BLaER1 treated with 17β-estradiol and CSF1 and Interleukin-3, amounts not matched to agents 10 nM and 100 nM (cell line): ENCODE data around the gene MYADML2.

Experiments
- H3K27ac ChIP-seq, 11 experiments: shearing (Covaris generic); formaldehyde crosslinking; 2 replicates each; pipeline ENCODE4 v1.8.1; 2022
- H3K27me3 ChIP-seq, 11 experiments: shearing (Covaris generic); formaldehyde crosslinking; 2 replicates each; pipeline ENCODE4 v1.8.1; 2022
- H3K36me3 ChIP-seq, 11 experiments: shearing (Covaris generic); formaldehyde crosslinking; 2 replicates each; pipeline ENCODE4 v1.8.1; 2022
- H3K4me1 ChIP-seq, 10 experiments: shearing (Covaris generic); formaldehyde crosslinking; 2 replicates each; pipeline ENCODE4 v1.8.1; 2022
- H3K4me2 ChIP-seq, 11 experiments: shearing (Covaris generic); formaldehyde crosslinking; 2 replicates each; pipeline ENCODE4 v1.8.1; 2022
- H3K4me3 ChIP-seq, 10 experiments: shearing (Covaris generic); formaldehyde crosslinking; 2 replicates each; pipeline ENCODE4 v1.8.1; 2022
- H3K9ac ChIP-seq, 11 experiments: shearing (Covaris generic); formaldehyde crosslinking; 2 replicates each; pipeline ENCODE4 v1.8.1; 2022
- H3K9me3 ChIP-seq, 11 experiments: shearing (Covaris generic); formaldehyde crosslinking; replicated peaks in 1 of 11; 2 replicates each; pipeline ENCODE4 v1.8.1; 2022
- H4K20me1 ChIP-seq, 11 experiments: shearing (Covaris generic); formaldehyde crosslinking; 2 replicates each; pipeline ENCODE4 v1.8.1; 2022
- Cebpa-rat ChIP-seq, 11 experiments: shearing (Covaris generic); IDR thresholded peaks; 2 replicates each; pipeline ENCODE4 v1.8.1; 2022

The MYADML2 gene

DNA sequence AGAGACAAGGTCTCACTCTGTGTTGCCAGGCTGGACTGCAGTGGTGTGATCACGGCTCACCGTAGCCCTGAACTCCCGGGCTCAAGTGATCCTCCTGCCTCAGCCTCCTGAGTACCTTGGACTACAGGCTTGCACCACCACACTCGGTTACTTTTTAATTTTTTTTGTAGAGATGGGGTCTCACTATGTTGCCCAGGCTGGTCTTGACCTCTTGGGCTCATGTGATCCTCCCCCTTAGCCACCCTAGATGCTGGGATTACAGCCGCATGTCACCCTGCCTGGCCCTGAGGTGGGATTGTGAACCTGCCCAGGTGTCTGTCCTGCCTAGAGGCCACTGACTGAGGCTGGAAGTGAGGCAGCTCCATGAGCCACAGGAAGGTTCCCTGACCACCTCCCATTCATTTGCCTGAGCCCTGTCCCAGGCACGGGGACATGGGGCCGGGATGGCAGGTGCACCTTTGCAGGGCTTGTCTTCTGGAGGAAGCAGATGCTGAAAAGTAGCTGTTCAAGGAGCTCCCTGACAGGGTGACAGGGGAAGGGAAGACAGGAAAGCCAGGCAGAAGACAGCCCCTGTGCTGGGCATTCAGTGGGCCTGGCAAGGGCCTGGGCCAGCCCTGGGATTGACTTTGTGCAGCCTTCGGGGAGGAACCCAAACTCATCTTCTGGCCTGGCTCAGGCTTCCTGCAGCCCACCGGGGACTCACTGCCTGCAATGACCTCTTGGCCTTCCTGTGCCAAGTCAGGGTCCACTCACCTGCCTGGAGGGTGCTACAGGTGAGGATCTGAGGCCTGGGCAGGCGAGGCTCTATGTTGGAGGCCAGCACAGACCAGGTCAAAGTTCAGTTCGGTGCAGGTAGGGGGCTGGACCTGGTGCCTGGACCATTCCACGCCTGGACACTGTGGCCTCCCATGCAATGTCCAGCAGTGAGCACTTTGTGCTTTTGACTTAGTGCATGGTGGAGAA, 22.1 kb upstream of the MYADML2 start:
- Histone ChIP-seq H3K4me2 (peak overlapping the region; percentile 79 to 98 (median 93)), H3K9ac (peak overlapping the region in 1 of 11 experiments; percentile 44; a peak in 1 of 22 replicates), H3K27ac (no peak overlapping the region), H3K27me3 (peaks cover 29 to 37% (median 35%) of the 10 kb centered on the region in 11 experiments), H3K4me1 (peaks cover 39 to 50% (median 46%) of the 10 kb centered on the region in 10 experiments), H3K4me3 (no peak overlapping the region), H3K9me3 (peaks cover 8 to 21% (median 17%) of the 10 kb centered on the region in 11 experiments; a peak in 21 of 22 replicates), H3K36me3 (no peaks in the 10 kb centered on the region), H4K20me1 (peaks cover 0 to 14% (median 0%) of the 10 kb centered on the region in 11 experiments; a peak in 4 of 22 replicates)
- no peak for TF ChIP-seq Cebpa-rat (IDR thresholded peaks at IDR 0.05)

- Histone ChIP-seq H3K4me1 (peaks cover 39 to 50% (median 46%) of the 10 kb centered on the region in 10 experiments), H3K36me3 (no peaks in the 10 kb centered on the region), H3K4me3 (peak overlapping the region in 3 of 10 experiments; percentile 24 to 55 (median 28); a peak in 3 of 20 replicates), H3K9me3 (peaks cover 2 to 14% (median 10%) of the 10 kb centered on the region in 11 experiments; a peak in 21 of 22 replicates), H3K4me2 (peak overlapping the region; percentile 79 to 98 (median 93)), H3K27me3 (peaks cover 36 to 45% (median 42%) of the 10 kb centered on the region in 11 experiments), H3K9ac (peak overlapping the region in 7 of 11 experiments; percentile 10 to 72 (median 59); a peak in 9 of 22 replicates), H3K27ac (peak overlapping the region in 2 of 11 experiments; percentile 20 to 67; a peak in 5 of 22 replicates), H4K20me1 (peaks cover 0 to 16% (median 0%) of the 10 kb centered on the region in 11 experiments; a peak in 4 of 22 replicates)
- TF ChIP-seq Cebpa-rat (IDR thresholded peaks at IDR 0.05), result no peak
Observed at GRCh38 chr17:81968396-81968745, 21.3 kb upstream of the MYADML2 start.

- Histone ChIP-seq H4K20me1 (peaks cover 0 to 18% (median 0%) of the 10 kb centered on the region in 11 experiments; a peak in 7 of 22 replicates), H3K9me3 (peaks cover 0 to 7% (median 4%) of the 10 kb centered on the region in 11 experiments; a peak in 17 of 22 replicates), H3K9ac (peak overlapping the region in 8 of 11 experiments; percentile 40 to 72 (median 60); a peak in 15 of 22 replicates), H3K4me1 (peaks cover 39 to 50% (median 46%) of the 10 kb centered on the region in 10 experiments), H3K27ac (peak overlapping the region in 9 of 11 experiments; percentile 7 to 76 (median 64); a peak in 15 of 22 replicates), H3K4me2 (peak overlapping the region; percentile 79 to 98 (median 93)), H3K36me3 (no peaks in the 10 kb centered on the region), H3K4me3 (peak overlapping the region in 9 of 10 experiments; percentile 1 to 55 (median 33); a peak in 16 of 20 replicates), H3K27me3 (peaks cover 42 to 51% (median 48%) of the 10 kb centered on the region in 11 experiments)
- TF ChIP-seq Cebpa-rat (IDR thresholded peaks at IDR 0.05), result no peak
Observed at GRCh38 chr17:81967533-81968395, 20.7 kb upstream of the MYADML2 start.

DNA sequence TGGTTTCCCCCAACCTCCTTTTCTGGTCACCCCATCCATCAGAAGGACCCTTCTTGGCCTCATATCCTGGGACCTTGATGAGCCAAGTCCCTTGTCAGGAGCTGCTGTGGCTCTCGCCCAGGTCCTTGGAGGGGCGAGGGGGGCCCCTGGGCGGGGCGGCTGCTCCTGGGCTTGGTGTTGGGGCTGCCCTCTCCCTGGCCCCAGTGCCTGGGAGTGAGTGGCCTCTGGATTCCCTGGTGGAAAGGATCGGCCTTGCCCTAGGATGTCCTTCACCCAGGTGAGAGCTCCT, 20.2 kb upstream of the MYADML2 start:
- no peaks in the 10 kb centered on the region for H3K36me3 ChIP-seq
- peak overlapping the region in 9 of 11 experiments; percentile 7 to 76 (median 64); a peak in 16 of 22 replicates for H3K27ac ChIP-seq
- peaks cover 48 to 57% (median 54%) of the 10 kb centered on the region in 11 experiments for H3K27me3 ChIP-seq
- no peak for TF ChIP-seq Cebpa-rat (IDR thresholded peaks at IDR 0.05)
- peak overlapping the region in 8 of 11 experiments; percentile 40 to 72 (median 60); a peak in 15 of 22 replicates for H3K9ac ChIP-seq
- H3K9me3 ChIP-seq, result peaks cover 0 to 2% (median 0%) of the 10 kb centered on the region in 11 experiments; a peak in 1 of 22 replicates
- H3K4me1 ChIP-seq, result peaks cover 39 to 50% (median 46%) of the 10 kb centered on the region in 10 experiments
- peaks cover 0 to 24% (median 4%) of the 10 kb centered on the region in 11 experiments; a peak in 9 of 22 replicates for H4K20me1 ChIP-seq
- peak overlapping the region; percentile 79 to 98 (median 93) for H3K4me2 ChIP-seq
- H3K4me3 ChIP-seq, result peak overlapping the region in 7 of 10 experiments; percentile 1 to 55 (median 38); a peak in 14 of 20 replicates

DNA sequence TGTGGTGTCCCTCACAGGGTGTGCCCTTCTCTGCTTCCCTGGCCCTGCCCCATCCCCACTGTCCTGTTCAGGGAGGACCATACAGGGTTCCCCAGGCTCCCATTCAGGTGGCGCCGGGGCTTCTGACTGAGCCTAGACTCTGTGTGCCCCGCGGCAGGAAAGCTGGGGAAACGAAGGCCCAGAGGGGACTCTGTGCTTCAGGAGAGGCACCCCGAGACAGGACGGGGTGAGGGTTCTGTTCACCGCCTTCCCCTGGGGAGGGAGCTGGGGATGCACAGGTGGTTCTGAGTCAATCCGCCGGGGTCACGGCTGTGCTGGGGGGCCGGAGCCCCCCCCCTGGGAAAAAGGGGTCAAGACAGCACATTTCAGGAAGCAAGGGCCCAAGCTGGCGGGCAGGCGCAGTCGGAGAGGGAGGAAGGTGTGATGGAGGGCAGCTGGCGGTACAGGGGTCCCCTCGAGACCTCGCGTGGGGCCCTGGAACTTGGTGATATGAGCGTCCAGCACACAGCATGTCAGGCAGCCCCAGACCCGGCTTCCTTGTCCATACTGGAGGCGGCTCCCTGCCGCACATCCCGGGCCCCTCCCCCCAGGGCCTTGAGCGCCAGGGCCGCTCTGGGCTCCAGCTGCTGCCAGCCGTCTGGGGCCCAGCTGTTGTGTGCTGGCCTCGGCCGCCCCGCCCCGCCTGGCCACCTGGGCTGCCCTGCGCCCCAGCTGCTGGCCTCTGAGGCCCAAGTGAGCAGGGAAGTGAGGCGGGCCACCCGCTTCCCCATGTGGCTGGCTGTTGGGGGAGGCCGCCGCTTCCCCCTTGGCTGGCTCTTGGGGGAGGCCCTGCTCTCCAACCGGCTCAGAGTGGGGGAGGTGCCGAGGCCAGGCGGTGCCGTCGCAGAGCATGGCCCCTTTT, 19.6 kb upstream of the MYADML2 start:
- Histone ChIP-seq H3K9ac (peak overlapping the region in 10 of 11 experiments; percentile 19 to 72 (median 58); a peak in 14 of 22 replicates), H3K27ac (peak overlapping the region in 10 of 11 experiments; percentile 7 to 76 (median 62); a peak in 16 of 22 replicates), H3K9me3 (no peaks in the 10 kb centered on the region), H3K4me3 (peak overlapping the region in 7 of 10 experiments; percentile 1 to 55 (median 38); a peak in 14 of 20 replicates), H4K20me1 (peaks cover 0 to 30% (median 6%) of the 10 kb centered on the region in 11 experiments; a peak in 10 of 22 replicates), H3K4me1 (peaks cover 39 to 51% (median 46%) of the 10 kb centered on the region in 10 experiments), H3K27me3 (peaks cover 54 to 63% (median 60%) of the 10 kb centered on the region in 11 experiments), H3K4me2 (peak overlapping the region; percentile 79 to 98 (median 93)), H3K36me3 (no peaks in the 10 kb centered on the region)
- TF ChIP-seq Cebpa-rat (IDR thresholded peaks at IDR 0.05), result no peak

- H3K36me3 ChIP-seq, result no peaks in the 10 kb centered on the region
- peaks cover 55 to 66% (median 62%) of the 10 kb centered on the region in 10 experiments for H3K4me1 ChIP-seq
- TF ChIP-seq Cebpa-rat (IDR thresholded peaks at IDR 0.05), result no peak
- H3K9me3 ChIP-seq, result no peaks in the 10 kb centered on the region
- peaks cover 77 to 86% (median 83%) of the 10 kb centered on the region in 11 experiments for H3K27me3 ChIP-seq
- peak overlapping the region in 1 of 11 experiments; percentile 91; a peak in 1 of 22 replicates for H3K4me2 ChIP-seq
- no peak overlapping the region for H3K9ac ChIP-seq
- H3K27ac ChIP-seq, result no peak overlapping the region
- H3K4me3 ChIP-seq, result no peak overlapping the region
- H4K20me1 ChIP-seq, result peaks cover 0 to 46% (median 18%) of the 10 kb centered on the region in 11 experiments; a peak in 16 of 22 replicates
Observed at GRCh38 chr17:81964081-81964849, 17.2 kb upstream of the MYADML2 start.
